Coronary artery (tissue), 2 donors: ENCODE results near the gene LTBP1.

Experiments
- DNase-seq: peaks from one replicate; pipeline ENCODE4 v3.0.0-alpha.2; 2017; ENCODE audit warnings: low spot score
- H3K27ac ChIP-seq, 2 donors: fragments of 200-600 bp; sonication (generic); one replicate each; pipeline ENCODE4 v1.5.1; 2016 to 2019
- H3K4me3 ChIP-seq: fragments of 200-600 bp; sonication (generic); 2 replicates; pipeline ENCODE4 v1.5.1; 2016; ENCODE audit warnings: mild to moderate bottlenecking, moderate library complexity
- CTCF ChIP-seq: fragments of 200-600 bp; sonication (generic); IDR thresholded peaks from one replicate; pipeline ENCODE4 v1.5.1; 2019; ENCODE audit warnings: antibody characterized with exemption

The LTBP1 gene

GRCh38 chr2:33186937-33187336 lies 240.2 kb downstream of the LTBP1 start:
- no peak overlapping the region for H3K4me3 ChIP-seq
- no peak overlapping the region for H3K27ac ChIP-seq
- DNase-seq: no peak
- no peak for TF ChIP-seq CTCF

- no peak for DNase-seq
- no peak for TF ChIP-seq CTCF
- Histone ChIP-seq H3K4me3 (no peak overlapping the region), H3K27ac (no peak overlapping the region)
Observed at GRCh38 chr2:33188799-33189198, 242.0 kb downstream of the LTBP1 start.

- peak overlapping the region in 1 of 2 donors; percentile 44 for H3K27ac ChIP-seq
Observed at GRCh38 chr2:33190393-33190937, 243.7 kb downstream of the LTBP1 start.

GRCh38 chr2:33195891-33196290 lies 249.1 kb downstream of the LTBP1 start:
- Histone ChIP-seq H3K27ac (no peak overlapping the region), H3K4me3 (no peak overlapping the region)
- TF ChIP-seq CTCF: no peak

More at GRCh38 chr2:33190393-33190937, 243.7 kb downstream of the LTBP1 start:
- no peak for DNase-seq
- no peak for TF ChIP-seq CTCF
- no peak overlapping the region for H3K4me3 ChIP-seq

GRCh38 chr2:33196700-33197099 lies 249.9 kb downstream of the LTBP1 start:
- TF ChIP-seq CTCF: no peak
- DNase-seq: no peak
- peak overlapping the region in 1 of 2 donors; percentile 3 for H3K27ac ChIP-seq
- no peak overlapping the region for H3K4me3 ChIP-seq

More at GRCh38 chr2:33195891-33196290, 249.1 kb downstream of the LTBP1 start:
- DNase-seq: no peak

GRCh38 chr2:33197198-33197938 lies 250.6 kb downstream of the LTBP1 start:
- H3K27ac ChIP-seq: peak overlapping the region in 1 of 2 donors; percentile 3
- TF ChIP-seq CTCF: no peak
- no peak for DNase-seq
- H3K4me3 ChIP-seq: no peak overlapping the region
